ENCODE measurements around the gene OR52N2.
A peak's percentile ranks its signal among the peaks of the same experiment; 100 is the strongest.

OR52N2 gene

GRCh38 chr11:5808500-5809121 lies at the start of gene OR52N2:
OR52N2 (plus strand) TSS chr11:5808924; CDS start chr11:5820336, 11,412 bp downstream.
- Histone ChIP-seq H3K4me3 (ENCODE audit: low read length) (peak within 1 kb of the TSS; percentile 56), H3K9ac (ENCODE audit: low read length) (no peak within 1 kb of the TSS), H3K27me3 (ENCODE audit: control insufficient read depth, insufficient read depth, low read length) (no peaks in the 10 kb centered on the region), H3K4me1 (ENCODE audit: control insufficient read depth, insufficient read depth, low read length) (no peaks in the 10 kb centered on the region), H3K27ac (ENCODE audit: low read depth, low read length) (no peak within 1 kb of the TSS), H3K36me3 (ENCODE audit: control insufficient read depth, insufficient read depth, low read length) (no peaks in the 10 kb centered on the region)

GRCh38 chr11:5767056-5767455 lies 41.7 kb upstream of the OR52N2 start:
- Histone ChIP-seq H3K4me1 (ENCODE audit: control insufficient read depth, insufficient read depth, low read length) (no peaks in the 10 kb centered on the region), H3K27ac (ENCODE audit: low read depth, low read length) (no peak overlapping the region), H3K36me3 (ENCODE audit: control insufficient read depth, insufficient read depth, low read length) (no peaks in the 10 kb centered on the region), H3K4me3 (ENCODE audit: low read length) (no peak overlapping the region), H3K27me3 (ENCODE audit: control insufficient read depth, insufficient read depth, low read length) (no peaks in the 10 kb centered on the region), H3K9ac (ENCODE audit: low read length) (no peak overlapping the region)

GRCh38 chr11:5783255-5783654 lies 25.5 kb upstream of the OR52N2 start, which contains the start of gene OR52N5:
OR52N5 (minus strand) TSS chr11:5783355; CDS start chr11:5778634, 4,721 bp downstream.
- H3K4me1 ChIP-seq (ENCODE audit: control insufficient read depth, insufficient read depth, low read length) = no peaks in the 10 kb centered on the region
- no peaks in the 10 kb centered on the region for H3K27me3 ChIP-seq (ENCODE audit: control insufficient read depth, insufficient read depth, low read length)
- H3K36me3 ChIP-seq (ENCODE audit: control insufficient read depth, insufficient read depth, low read length) = no peaks in the 10 kb centered on the region
- H3K27ac ChIP-seq (ENCODE audit: low read depth, low read length) = no peak within 1 kb of the TSS
- no peak within 1 kb of the TSS for H3K4me3 ChIP-seq (ENCODE audit: low read length)
- no peak within 1 kb of the TSS for H3K9ac ChIP-seq (ENCODE audit: low read length)

GRCh38 chr11:5791165-5791564 lies 17.6 kb upstream of the OR52N2 start, which contains the start of gene OR52N1:
OR52N1 (minus strand) TSS chr11:5791265; CDS start chr11:5788816, 2,449 bp downstream.
- H3K4me1 ChIP-seq (ENCODE audit: control insufficient read depth, insufficient read depth, low read length) = no peaks in the 10 kb centered on the region
- no peak within 1 kb of the TSS for H3K4me3 ChIP-seq (ENCODE audit: low read length)
- H3K27ac ChIP-seq (ENCODE audit: low read depth, low read length) = no peak within 1 kb of the TSS
- H3K9ac ChIP-seq (ENCODE audit: low read length) = no peak within 1 kb of the TSS
- no peaks in the 10 kb centered on the region for H3K36me3 ChIP-seq (ENCODE audit: control insufficient read depth, insufficient read depth, low read length)
- H3K27me3 ChIP-seq (ENCODE audit: control insufficient read depth, insufficient read depth, low read length) = no peaks in the 10 kb centered on the region

- H3K27ac ChIP-seq (ENCODE audit: low read depth, low read length) = no peak overlapping the region
- no peak overlapping the region for H3K4me3 ChIP-seq (ENCODE audit: low read length)
- H3K4me1 ChIP-seq (ENCODE audit: control insufficient read depth, insufficient read depth, low read length) = no peaks in the 10 kb centered on the region
- H3K27me3 ChIP-seq (ENCODE audit: control insufficient read depth, insufficient read depth, low read length) = no peaks in the 10 kb centered on the region
- no peaks in the 10 kb centered on the region for H3K36me3 ChIP-seq (ENCODE audit: control insufficient read depth, insufficient read depth, low read length)
- no peak overlapping the region for H3K9ac ChIP-seq (ENCODE audit: low read length)
These were observed 12.2 kb upstream of the OR52N2 start for GRCh38 chr11:5796541-5796940.

GRCh38 chr11:5803982-5804381 lies 4.7 kb upstream of the OR52N2 start:
- no peaks in the 10 kb centered on the region for H3K27me3 ChIP-seq (ENCODE audit: control insufficient read depth, insufficient read depth, low read length)
- no peak overlapping the region for H3K27ac ChIP-seq (ENCODE audit: low read depth, low read length)
- no peak overlapping the region for H3K9ac ChIP-seq (ENCODE audit: low read length)
- no peak overlapping the region for H3K4me3 ChIP-seq (ENCODE audit: low read length)
- no peaks in the 10 kb centered on the region for H3K4me1 ChIP-seq (ENCODE audit: control insufficient read depth, insufficient read depth, low read length)
- no peaks in the 10 kb centered on the region for H3K36me3 ChIP-seq (ENCODE audit: control insufficient read depth, insufficient read depth, low read length)

- Histone ChIP-seq H3K36me3 (ENCODE audit: control insufficient read depth, insufficient read depth, low read length) (no peaks in the 10 kb centered on the region), H3K27me3 (ENCODE audit: control insufficient read depth, insufficient read depth, low read length) (no peaks in the 10 kb centered on the region), H3K27ac (ENCODE audit: low read depth, low read length) (no peak overlapping the region), H3K9ac (ENCODE audit: low read length) (no peak overlapping the region), H3K4me1 (ENCODE audit: control insufficient read depth, insufficient read depth, low read length) (no peaks in the 10 kb centered on the region), H3K4me3 (ENCODE audit: low read length) (no peak overlapping the region)
These were observed 1.1 kb upstream of the OR52N2 start for GRCh38 chr11:5807580-5807979.

- Histone ChIP-seq H3K9ac (ENCODE audit: low read length) (no peak overlapping the region), H3K36me3 (ENCODE audit: control insufficient read depth, insufficient read depth, low read length) (no peaks in the 10 kb centered on the region), H3K27me3 (ENCODE audit: control insufficient read depth, insufficient read depth, low read length) (no peaks in the 10 kb centered on the region), H3K4me1 (ENCODE audit: control insufficient read depth, insufficient read depth, low read length) (no peaks in the 10 kb centered on the region), H3K27ac (ENCODE audit: low read depth, low read length) (no peak overlapping the region), H3K4me3 (ENCODE audit: low read length) (peak overlapping the region; percentile 56)
These were observed 397 bp downstream of the OR52N2 start for GRCh38 chr11:5809122-5809519.

GRCh38 chr11:5809905-5810795 lies 1.4 kb downstream of the OR52N2 start:
- Histone ChIP-seq H3K27me3 (ENCODE audit: control insufficient read depth, insufficient read depth, low read length) (no peaks in the 10 kb centered on the region), H3K4me3 (ENCODE audit: low read length) (no peak overlapping the region), H3K9ac (ENCODE audit: low read length) (no peak overlapping the region), H3K4me1 (ENCODE audit: control insufficient read depth, insufficient read depth, low read length) (no peaks in the 10 kb centered on the region), H3K36me3 (ENCODE audit: control insufficient read depth, insufficient read depth, low read length) (no peaks in the 10 kb centered on the region), H3K27ac (ENCODE audit: low read depth, low read length) (no peak overlapping the region)

GRCh38 chr11:5815534-5815933 lies 6.8 kb downstream of the OR52N2 start:
- no peak overlapping the region for H3K9ac ChIP-seq (ENCODE audit: low read length)
- no peak overlapping the region for H3K4me3 ChIP-seq (ENCODE audit: low read length)
- H3K4me1 ChIP-seq (ENCODE audit: control insufficient read depth, insufficient read depth, low read length) = no peaks in the 10 kb centered on the region
- no peaks in the 10 kb centered on the region for H3K36me3 ChIP-seq (ENCODE audit: control insufficient read depth, insufficient read depth, low read length)
- H3K27me3 ChIP-seq (ENCODE audit: control insufficient read depth, insufficient read depth, low read length) = no peaks in the 10 kb centered on the region
- H3K27ac ChIP-seq (ENCODE audit: low read depth, low read length) = no peak overlapping the region

- Histone ChIP-seq H3K4me3 (ENCODE audit: low read length) (no peak overlapping the region), H3K27me3 (ENCODE audit: control insufficient read depth, insufficient read depth, low read length) (no peaks in the 10 kb centered on the region), H3K9ac (ENCODE audit: low read length) (no peak overlapping the region)
These were observed 9.6 kb downstream of the OR52N2 start for GRCh38 chr11:5818245-5818886.

GRCh38 chr11:5831196-5831829 lies 22.6 kb downstream of the OR52N2 start:
- H3K9ac ChIP-seq (ENCODE audit: low read length) = no peak overlapping the region
- peaks cover 2% of the 10 kb centered on the region for H3K27me3 ChIP-seq (ENCODE audit: control insufficient read depth, insufficient read depth, low read length)
- H3K4me3 ChIP-seq (ENCODE audit: low read length) = no peak overlapping the region
- H3K4me1 ChIP-seq (ENCODE audit: control insufficient read depth, insufficient read depth, low read length) = no peaks in the 10 kb centered on the region
- H3K27ac ChIP-seq (ENCODE audit: low read depth, low read length) = no peak overlapping the region
- H3K36me3 ChIP-seq (ENCODE audit: control insufficient read depth, insufficient read depth, low read length) = no peaks in the 10 kb centered on the region

More at GRCh38 chr11:5818245-5818886, 9.6 kb downstream of the OR52N2 start:
- no peaks in the 10 kb centered on the region for H3K36me3 ChIP-seq (ENCODE audit: control insufficient read depth, insufficient read depth, low read length)
- no peak overlapping the region for H3K27ac ChIP-seq (ENCODE audit: low read depth, low read length)
- no peaks in the 10 kb centered on the region for H3K4me1 ChIP-seq (ENCODE audit: control insufficient read depth, insufficient read depth, low read length)

Measured in rectal smooth muscle tissue (tissue), 1 donor.